Chondrocyte (in vitro differentiated cells): Measurements from ENCODE around the gene SNIP1. TPM values are rescaled to one million over a fixed set of nuclear protein-coding genes. Genes with fewer than 3 reads are reported as not detected.
"Not testable (repeated sequence)": the region's sequence is repeated elsewhere in the genome, so short reads cannot be mapped to it uniquely, and the experiment has no call there.

ENCODE experiments used
- DNase-seq: peaks from one replicate; pipeline ENCODE4 v3.0.0; 2021; ENCODE audit warnings: mixed read lengths, low spot score
- H3K27ac Mint-ChIP-seq: one replicate; pipeline ENCODE4 v1.8.0; 2021; ENCODE audit warnings: mild to moderate bottlenecking, moderate library complexity, mixed read lengths; ENCODE audit not compliant: unreplicated experiment
- H3K27me3 Mint-ChIP-seq: 2 replicates; pipeline ENCODE4 v1.8.0; 2021; ENCODE audit warnings: low read depth, mixed read lengths
- H3K36me3 Mint-ChIP-seq: 2 replicates; pipeline ENCODE4 v1.8.0; 2021; ENCODE audit warnings: low read depth, mixed read lengths
- H3K4me1 Mint-ChIP-seq: 2 replicates; pipeline ENCODE4 v1.8.0; 2021; ENCODE audit warnings: low read depth, mild to moderate bottlenecking, mixed read lengths
- H3K4me3 Mint-ChIP-seq: one replicate; pipeline ENCODE4 v1.8.0; 2021; ENCODE audit warnings: mild to moderate bottlenecking, moderate library complexity, mixed read lengths; ENCODE audit not compliant: unreplicated experiment
- H3K9me3 Mint-ChIP-seq: 2 replicates; pipeline ENCODE4 v1.8.0; 2021; ENCODE audit warnings: low read depth, mixed read lengths
- total RNA-seq: library from RNA; stranded (reverse); gene quantifications from 3 replicates; pipeline ENCODE4 v1.2.1, GENCODE V29; 2021
- TF ChIP-seq, protein P1 (sequence below): fragments of 200-600 bp; sonication (generic); IDR thresholded peaks from 2 replicates; pipeline ENCODE4 v1.5.0; 2021; ENCODE audit warnings: antibody characterized with exemption, mild to moderate bottlenecking, moderate library complexity

SNIP1 gene
- total RNA-seq, 1 donor from 2014 or later, result 15.6 TPM

DNA sequence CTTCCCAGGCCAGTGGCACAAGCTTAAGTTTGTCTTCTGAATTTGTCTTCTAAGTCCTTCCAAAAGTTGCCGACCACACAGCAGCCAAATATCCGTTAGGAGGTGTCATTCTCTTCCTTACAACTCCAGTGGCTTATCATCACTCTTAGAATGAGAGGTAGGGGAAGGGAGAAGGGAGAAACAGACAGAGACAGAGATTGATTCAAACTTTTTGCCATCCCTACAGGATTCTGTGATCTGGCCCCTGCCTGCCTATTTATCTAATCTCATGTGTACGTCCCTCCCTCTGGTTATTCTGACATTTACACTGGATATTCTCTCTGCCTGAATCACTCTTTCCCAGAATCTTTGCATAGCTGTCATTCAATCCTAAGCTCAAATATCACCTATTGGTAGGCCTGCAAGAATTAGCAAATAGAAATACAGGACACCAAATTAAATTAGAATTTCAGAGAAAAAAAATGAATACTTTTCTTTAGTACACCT lies 42.1 kb upstream of the SNIP1 start:
- Mint-ChIP-seq H3K27me3 (no peaks in the 10 kb centered on the region), H3K36me3 (peaks cover 4% of the 10 kb centered on the region), H3K4me3 (peak overlapping the region; percentile 99), H3K9me3 (no peaks in the 10 kb centered on the region), H3K27ac (peak overlapping the region; percentile 98), H3K4me1 (peaks cover 28% of the 10 kb centered on the region)
- TF ChIP-seq, protein P1, sequence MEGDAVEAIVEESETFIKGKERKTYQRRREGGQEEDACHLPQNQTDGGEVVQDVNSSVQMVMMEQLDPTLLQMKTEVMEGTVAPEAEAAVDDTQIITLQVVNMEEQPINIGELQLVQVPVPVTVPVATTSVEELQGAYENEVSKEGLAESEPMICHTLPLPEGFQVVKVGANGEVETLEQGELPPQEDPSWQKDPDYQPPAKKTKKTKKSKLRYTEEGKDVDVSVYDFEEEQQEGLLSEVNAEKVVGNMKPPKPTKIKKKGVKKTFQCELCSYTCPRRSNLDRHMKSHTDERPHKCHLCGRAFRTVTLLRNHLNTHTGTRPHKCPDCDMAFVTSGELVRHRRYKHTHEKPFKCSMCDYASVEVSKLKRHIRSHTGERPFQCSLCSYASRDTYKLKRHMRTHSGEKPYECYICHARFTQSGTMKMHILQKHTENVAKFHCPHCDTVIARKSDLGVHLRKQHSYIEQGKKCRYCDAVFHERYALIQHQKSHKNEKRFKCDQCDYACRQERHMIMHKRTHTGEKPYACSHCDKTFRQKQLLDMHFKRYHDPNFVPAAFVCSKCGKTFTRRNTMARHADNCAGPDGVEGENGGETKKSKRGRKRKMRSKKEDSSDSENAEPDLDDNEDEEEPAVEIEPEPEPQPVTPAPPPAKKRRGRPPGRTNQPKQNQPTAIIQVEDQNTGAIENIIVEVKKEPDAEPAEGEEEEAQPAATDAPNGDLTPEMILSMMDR, result peak; percentile 41
- no peak for DNase-seq

DNA sequence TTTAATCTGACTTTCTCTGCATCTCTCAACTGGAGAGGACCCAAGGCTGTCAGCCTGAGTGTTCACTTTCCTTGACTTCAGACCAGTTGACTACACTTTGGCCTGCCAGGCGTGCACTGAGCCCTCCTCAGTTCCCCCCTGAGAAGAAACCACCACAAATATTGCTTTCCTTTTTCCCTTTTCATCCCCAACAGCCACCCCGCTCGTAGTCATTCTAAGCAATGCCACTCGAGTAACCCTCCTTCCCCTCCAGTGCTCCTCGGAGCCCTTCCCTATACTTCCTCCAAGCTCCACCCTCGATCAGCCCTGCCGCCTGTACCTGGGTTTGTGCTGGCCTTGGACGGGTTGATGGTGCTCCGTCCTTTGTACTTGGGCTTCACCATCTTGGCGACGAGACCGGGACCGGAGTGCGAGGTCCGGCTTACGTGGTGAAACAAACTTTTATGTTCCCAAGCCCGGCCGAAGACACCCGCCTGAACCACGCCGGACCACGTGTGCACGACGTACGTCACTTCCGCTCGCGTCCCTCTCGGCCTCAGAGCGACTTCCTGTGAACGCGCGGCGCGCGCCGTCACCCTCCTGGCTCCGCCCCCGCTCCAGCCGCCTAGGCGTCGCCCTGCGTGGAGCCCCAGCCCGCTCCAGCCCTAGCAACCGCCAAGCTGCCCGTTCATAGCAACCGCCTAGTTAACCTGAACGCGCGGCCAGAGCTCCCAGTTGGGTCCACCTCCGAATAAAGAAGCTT lies 41.5 kb upstream of the SNIP1 start, which contains the start of gene GNL2:
GNL2 (minus strand) TSS at position 498 of the 742 bp plus-strand sequence; CDS start at position 383, 115 bp downstream.
- H3K4me3 Mint-ChIP-seq, result peak within 1 kb of the TSS; percentile 99
- peak; percentile 99 for DNase-seq
- no peaks in the 10 kb centered on the region for H3K9me3 Mint-ChIP-seq
- TF ChIP-seq, protein P1, result no peak
- no peaks in the 10 kb centered on the region for H3K27me3 Mint-ChIP-seq
- peaks cover 9% of the 10 kb centered on the region for H3K36me3 Mint-ChIP-seq
- H3K27ac Mint-ChIP-seq, result peak within 1 kb of the TSS; percentile 98
- H3K4me1 Mint-ChIP-seq, result peaks cover 25% of the 10 kb centered on the region

DNA sequence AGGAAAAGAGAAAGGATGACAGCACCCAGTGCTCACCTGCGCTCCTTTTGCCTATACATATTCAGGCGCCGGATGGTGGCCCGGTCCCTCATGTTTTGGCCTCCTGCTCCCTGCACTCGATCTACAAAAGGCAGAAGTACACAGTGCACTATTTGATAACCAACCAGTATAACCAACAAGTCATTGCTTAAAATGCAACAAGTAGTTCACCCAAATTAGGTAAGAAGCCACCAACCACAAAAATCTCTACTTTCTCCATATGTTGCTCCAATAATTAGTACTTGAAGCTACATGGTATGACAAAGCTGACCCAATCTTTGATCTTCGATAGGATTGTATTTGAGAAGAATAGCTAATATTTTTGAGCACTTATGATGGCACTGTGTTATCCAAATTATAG lies 39.6 kb upstream of the SNIP1 start:
- TF ChIP-seq, protein P1, result no peak

DNA sequence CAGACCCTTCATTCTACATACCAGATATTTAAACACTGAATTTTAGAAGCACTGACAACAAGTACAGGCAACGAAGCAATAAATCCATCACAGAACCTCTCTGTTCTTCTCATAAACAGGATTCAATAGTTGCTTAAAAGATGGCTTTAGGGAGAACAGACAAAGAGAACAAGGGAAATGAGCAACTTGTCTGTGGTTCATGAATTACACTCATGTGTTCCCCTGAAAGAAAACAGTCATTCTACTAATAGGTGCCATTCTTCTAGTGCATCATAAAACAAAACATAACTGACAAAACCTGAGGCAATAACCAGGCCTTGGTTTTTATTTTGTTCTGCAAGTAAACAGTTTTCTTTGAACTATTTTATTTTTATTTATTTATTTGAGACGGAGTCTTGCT lies 34.8 kb upstream of the SNIP1 start:
- Mint-ChIP-seq H3K4me3 (no peak overlapping the region), H3K36me3 (peaks cover 30% of the 10 kb centered on the region), H3K27me3 (no peaks in the 10 kb centered on the region), H3K4me1 (peaks cover 4% of the 10 kb centered on the region), H3K27ac (no peak overlapping the region), H3K9me3 (no peaks in the 10 kb centered on the region)
- TF ChIP-seq, protein P1, result no peak
- no peak for DNase-seq

More for the DNA sequence above, 39.6 kb upstream of the SNIP1 start:
- H3K9me3 Mint-ChIP-seq, result no peaks in the 10 kb centered on the region
- no peak for DNase-seq
- H3K27me3 Mint-ChIP-seq, result no peaks in the 10 kb centered on the region
- peaks cover 25% of the 10 kb centered on the region for H3K4me1 Mint-ChIP-seq
- H3K27ac Mint-ChIP-seq, result peak overlapping the region; percentile 22
- peak overlapping the region; percentile 28 for H3K4me3 Mint-ChIP-seq
- H3K36me3 Mint-ChIP-seq, result peaks cover 16% of the 10 kb centered on the region

DNA sequence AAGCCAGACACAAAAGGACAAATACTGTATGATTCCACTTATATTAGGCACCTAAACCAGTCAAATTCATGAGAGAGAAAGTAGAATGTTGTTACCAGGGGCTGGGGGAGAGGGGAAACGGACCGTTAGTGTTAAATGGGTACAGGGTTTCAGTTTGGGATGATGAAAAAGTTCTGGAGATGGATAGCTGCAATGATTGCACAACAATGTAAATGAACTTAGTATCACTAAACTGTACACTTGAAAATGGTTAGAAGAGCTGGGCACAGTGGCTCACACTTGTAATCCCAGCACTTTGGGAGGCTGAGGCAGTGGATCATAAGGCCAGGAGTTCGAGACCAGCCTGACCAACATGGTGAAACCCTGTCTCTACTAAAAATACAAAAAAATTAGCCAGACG lies 30.5 kb upstream of the SNIP1 start:
- H3K36me3 Mint-ChIP-seq, result peaks cover 35% of the 10 kb centered on the region
- not testable (repeated sequence) for H3K4me1 Mint-ChIP-seq, H3K4me3 Mint-ChIP-seq, DNase-seq, H3K27me3 Mint-ChIP-seq, H3K27ac Mint-ChIP-seq, H3K9me3 Mint-ChIP-seq
